K562 (cell line): Measurements from ENCODE around the gene COL9A3. TPM values are rescaled to one million over a fixed set of nuclear protein-coding genes. Genes with fewer than 3 reads are reported as not detected.

ENCODE experiments used
- BCOR ChIP-seq: fragments of 450-650 bp; IDR thresholded peaks from 2 replicates; pipeline ENCODE4 v1.6.1; 2016
- CBX5 ChIP-seq: IDR thresholded peaks from 2 replicates; pipeline ENCODE4 v1.6.1; 2014; ENCODE audit warnings: low read depth, borderline replicate concordance
- DPF2 ChIP-seq: fragments of 450-650 bp; IDR thresholded peaks from 2 replicates; pipeline ENCODE4 v1.6.1; 2016
- FUS ChIP-seq: fragments of 200-400 bp; formaldehyde crosslinking; optimal IDR thresholded peaks from 2 replicates; pipeline ENCODE3; 2017; ENCODE audit warnings: low read depth, low read length
- GTF2E2 ChIP-seq: fragments of 200-800 bp; sonication (Bioruptor generic); IDR thresholded peaks from 2 replicates; pipeline ENCODE4 v1.6.1; 2016; ENCODE audit warnings: missing genetic modification characterization, missing compliant biosample characterization
- KLF10 ChIP-seq: fragments of 250-450 bp; sonication (Bioruptor Pico); IDR thresholded peaks from 2 replicates; pipeline ENCODE4 v1.6.1; 2021; ENCODE audit warnings: matching md5 sums
- LEF1 ChIP-seq: fragments of 450-650 bp; IDR thresholded peaks from 2 replicates; pipeline ENCODE4 v1.6.1; 2016; ENCODE audit warnings: mild to moderate bottlenecking
- MAZ ChIP-seq, 2 experiments: fragments of 450-650 bp in 1 of 2; sonication (generic) in 1 of 2; formaldehyde crosslinking; IDR thresholded peaks in 1 of 2; conservative IDR thresholded peaks in 1 of 2; 2 replicates each; pipeline versions ENCODE4 v1.4.0 to v1.5.0; 2020; ENCODE audit warnings: mild to moderate bottlenecking in 1 of 2, missing genetic modification reagents in 1 of 2
- NEUROD1 ChIP-seq: fragments of 150-350 bp; IDR thresholded peaks from 2 replicates; pipeline ENCODE4 v1.6.1; 2014; ENCODE audit warnings: borderline replicate concordance, low read length, low read depth; ENCODE audit not compliant: partially characterized antibody
- PHTF2 ChIP-seq: fragments of 250-450 bp; sonication (Bioruptor Pico); IDR thresholded peaks from 2 replicates; pipeline ENCODE4 v1.5.0; 2021; ENCODE audit warnings: mild to moderate bottlenecking
- PTBP1 ChIP-seq: fragments of 200-400 bp; formaldehyde crosslinking; IDR thresholded peaks from 2 replicates; pipeline ENCODE4 v1.6.1; 2017; ENCODE audit warnings: low read depth, low read length
- RCOR1 ChIP-seq, 2 experiments: IDR thresholded peaks; 2 replicates each; pipeline ENCODE4 v1.6.1; 2012; ENCODE audit warnings: low read depth in 2 of 2, low read length in 2 of 2, borderline replicate concordance in 1 of 2, improper control_type of control experiment in 1 of 2
- XRCC3 ChIP-seq: fragments of 450-650 bp; IDR thresholded peaks from 2 replicates; pipeline ENCODE4 v1.6.1; 2017; ENCODE audit warnings: mild to moderate bottlenecking, moderate library complexity
- ZBTB43 ChIP-seq: sonication (generic); formaldehyde crosslinking; IDR thresholded peaks from 2 replicates; pipeline ENCODE4 v1.8.0; 2023; ENCODE audit warnings: mild to moderate bottlenecking, missing genetic modification reagents
- ZC3H8 ChIP-seq: fragments of 450-650 bp; IDR thresholded peaks from 2 replicates; pipeline ENCODE4 v1.6.1; 2017
- ZNF165 ChIP-seq: fragments of 250-450 bp; sonication (Bioruptor Pico); IDR thresholded peaks from 2 replicates; pipeline ENCODE4 v1.4.0; 2020; ENCODE audit warnings: borderline replicate concordance
- ZNF766 ChIP-seq: fragments of 200-800 bp; sonication (Bioruptor generic); conservative IDR thresholded peaks from 2 replicates; pipeline ENCODE4 v1.6.1; 2016; ENCODE audit warnings: missing genetic modification characterization, missing compliant biosample characterization
- ZNF780A ChIP-seq: fragments of 250-450 bp; sonication (Bioruptor Pico); IDR thresholded peaks from 2 replicates; pipeline ENCODE4 v1.5.0; 2021; ENCODE audit warnings: mild to moderate bottlenecking
- polyA plus RNA-seq, 8 experiments: library from polyadenylated mRNA; depleted of rRNA in 4 of 8; stranded (reverse) in 5 of 8; unstranded in 3 of 8; fragments of >200 nt; fragmentation: Nextera tagmentation in 2 of 8; fragmentation: Illumina TruSeq in 1 of 8; extraction: Ambion mirVana in 2 of 8; extraction: Trizol in 1 of 8; gene quantifications; 2 replicates each; pipeline versions ENCODE4 v1.2.1 to v1.2.3, GENCODE V29; 2011 to 2014; ENCODE audit warnings: inconsistent platforms in 1 of 8, missing spikeins in 1 of 8
- total RNA-seq, 7 experiments: library from RNA; depleted of rRNA in 6 of 7; stranded (reverse); fragments of >200 nt in 6 of 7; fragmentation: Illumina TruSeq in 2 of 7; extraction: Trizol in 2 of 7; gene quantifications; 2 replicates each; pipeline versions ENCODE4 v1.2.1 to v1.2.3, GENCODE V29; 2011 to 2021; ENCODE audit warnings: low replicate concordance in 1 of 7
- TF ChIP-seq, protein P1 (sequence below): sonication (generic); formaldehyde crosslinking; IDR thresholded peaks from 2 replicates; pipeline ENCODE4 v1.8.0; 2023; ENCODE audit warnings: mild to moderate bottlenecking, missing genetic modification reagents
- TF ChIP-seq, protein P2 (sequence below): fragments of 450-650 bp; IDR thresholded peaks from 2 replicates; pipeline ENCODE4 v1.6.1; 2014; ENCODE audit warnings: low read depth, mild to moderate bottlenecking, moderate library complexity, borderline replicate concordance
- TF ChIP-seq, protein P3 (sequence below): fragments of 450-650 bp; IDR thresholded peaks from 2 replicates; pipeline ENCODE4 v1.7.0; 2016; ENCODE audit warnings: borderline replicate concordance

COL9A3 gene
- total and polyA plus RNA-seq, 9 of the 15 experiments (the other 6 are each of a cell fraction or from before 2014, with no cell fraction given): 0.14 to 3.6 (median 0.88) TPM; not detected in 1

GRCh38 chr20:62776692-62777527 lies 39.9 kb upstream of the COL9A3 start (continued):
- TF ChIP-seq, protein P1, sequence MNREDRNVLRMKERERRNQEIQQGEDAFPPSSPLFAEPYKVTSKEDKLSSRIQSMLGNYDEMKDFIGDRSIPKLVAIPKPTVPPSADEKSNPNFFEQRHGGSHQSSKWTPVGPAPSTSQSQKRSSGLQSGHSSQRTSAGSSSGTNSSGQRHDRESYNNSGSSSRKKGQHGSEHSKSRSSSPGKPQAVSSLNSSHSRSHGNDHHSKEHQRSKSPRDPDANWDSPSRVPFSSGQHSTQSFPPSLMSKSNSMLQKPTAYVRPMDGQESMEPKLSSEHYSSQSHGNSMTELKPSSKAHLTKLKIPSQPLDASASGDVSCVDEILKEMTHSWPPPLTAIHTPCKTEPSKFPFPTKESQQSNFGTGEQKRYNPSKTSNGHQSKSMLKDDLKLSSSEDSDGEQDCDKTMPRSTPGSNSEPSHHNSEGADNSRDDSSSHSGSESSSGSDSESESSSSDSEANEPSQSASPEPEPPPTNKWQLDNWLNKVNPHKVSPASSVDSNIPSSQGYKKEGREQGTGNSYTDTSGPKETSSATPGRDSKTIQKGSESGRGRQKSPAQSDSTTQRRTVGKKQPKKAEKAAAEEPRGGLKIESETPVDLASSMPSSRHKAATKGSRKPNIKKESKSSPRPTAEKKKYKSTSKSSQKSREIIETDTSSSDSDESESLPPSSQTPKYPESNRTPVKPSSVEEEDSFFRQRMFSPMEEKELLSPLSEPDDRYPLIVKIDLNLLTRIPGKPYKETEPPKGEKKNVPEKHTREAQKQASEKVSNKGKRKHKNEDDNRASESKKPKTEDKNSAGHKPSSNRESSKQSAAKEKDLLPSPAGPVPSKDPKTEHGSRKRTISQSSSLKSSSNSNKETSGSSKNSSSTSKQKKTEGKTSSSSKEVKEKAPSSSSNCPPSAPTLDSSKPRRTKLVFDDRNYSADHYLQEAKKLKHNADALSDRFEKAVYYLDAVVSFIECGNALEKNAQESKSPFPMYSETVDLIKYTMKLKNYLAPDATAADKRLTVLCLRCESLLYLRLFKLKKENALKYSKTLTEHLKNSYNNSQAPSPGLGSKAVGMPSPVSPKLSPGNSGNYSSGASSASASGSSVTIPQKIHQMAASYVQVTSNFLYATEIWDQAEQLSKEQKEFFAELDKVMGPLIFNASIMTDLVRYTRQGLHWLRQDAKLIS (CRISPR knock-in tag): no peak
- no peak for TF ChIP-seq ZNF165
- TF ChIP-seq ZC3H8: no peak
- no peak for TF ChIP-seq ZNF780A
- no peak for TF ChIP-seq PTBP1
- TF ChIP-seq XRCC3: no peak
- TF ChIP-seq NEUROD1: no peak
- no peak for TF ChIP-seq CBX5
- TF ChIP-seq FUS: no peak
- TF ChIP-seq PHTF2 (CRISPR knock-in tag): no peak
- TF ChIP-seq MAZ (CRISPR knock-in tag; conservative IDR thresholded peaks at IDR 0.05 in 1 of 2, IDR thresholded peaks at IDR 0.05 in 1 of 2): peak in 1 of 2 experiments; percentile 69; a peak in 1 of 4 replicates
- no peak for TF ChIP-seq KLF10 (CRISPR knock-in tag)
- TF ChIP-seq BCOR: 0 out of 2 replicates have a peak, but pooled peaks have one; percentile 4
- TF ChIP-seq, protein P2, sequence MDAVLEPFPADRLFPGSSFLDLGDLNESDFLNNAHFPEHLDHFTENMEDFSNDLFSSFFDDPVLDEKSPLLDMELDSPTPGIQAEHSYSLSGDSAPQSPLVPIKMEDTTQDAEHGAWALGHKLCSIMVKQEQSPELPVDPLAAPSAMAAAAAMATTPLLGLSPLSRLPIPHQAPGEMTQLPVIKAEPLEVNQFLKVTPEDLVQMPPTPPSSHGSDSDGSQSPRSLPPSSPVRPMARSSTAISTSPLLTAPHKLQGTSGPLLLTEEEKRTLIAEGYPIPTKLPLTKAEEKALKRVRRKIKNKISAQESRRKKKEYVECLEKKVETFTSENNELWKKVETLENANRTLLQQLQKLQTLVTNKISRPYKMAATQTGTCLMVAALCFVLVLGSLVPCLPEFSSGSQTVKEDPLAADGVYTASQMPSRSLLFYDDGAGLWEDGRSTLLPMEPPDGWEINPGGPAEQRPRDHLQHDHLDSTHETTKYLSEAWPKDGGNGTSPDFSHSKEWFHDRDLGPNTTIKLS: 0 out of 2 replicates have a peak, but pooled peaks have one; percentile 2
- no peak for TF ChIP-seq ZNF766 (CRISPR knock-in tag)
- TF ChIP-seq GTF2E2: no peak
- no peak for TF ChIP-seq RCOR1 (IDR thresholded peaks at IDR 0.05; ENCODE audit: borderline replicate concordance in 1 of 2, low read depth in 2 of 2, low read length in 2 of 2)
- TF ChIP-seq ZBTB43 (CRISPR knock-in tag): no peak
- no peak for TF ChIP-seq LEF1
- peak; percentile 75 for TF ChIP-seq DPF2
- TF ChIP-seq, protein P3, sequence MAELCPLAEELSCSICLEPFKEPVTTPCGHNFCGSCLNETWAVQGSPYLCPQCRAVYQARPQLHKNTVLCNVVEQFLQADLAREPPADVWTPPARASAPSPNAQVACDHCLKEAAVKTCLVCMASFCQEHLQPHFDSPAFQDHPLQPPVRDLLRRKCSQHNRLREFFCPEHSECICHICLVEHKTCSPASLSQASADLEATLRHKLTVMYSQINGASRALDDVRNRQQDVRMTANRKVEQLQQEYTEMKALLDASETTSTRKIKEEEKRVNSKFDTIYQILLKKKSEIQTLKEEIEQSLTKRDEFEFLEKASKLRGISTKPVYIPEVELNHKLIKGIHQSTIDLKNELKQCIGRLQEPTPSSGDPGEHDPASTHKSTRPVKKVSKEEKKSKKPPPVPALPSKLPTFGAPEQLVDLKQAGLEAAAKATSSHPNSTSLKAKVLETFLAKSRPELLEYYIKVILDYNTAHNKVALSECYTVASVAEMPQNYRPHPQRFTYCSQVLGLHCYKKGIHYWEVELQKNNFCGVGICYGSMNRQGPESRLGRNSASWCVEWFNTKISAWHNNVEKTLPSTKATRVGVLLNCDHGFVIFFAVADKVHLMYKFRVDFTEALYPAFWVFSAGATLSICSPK: 0 out of 2 replicates have a peak, but pooled peaks have one; percentile 39
